GM12873 (cell line): ENCODE measurements around the gene HLTF.

ENCODE experiments used
- CTCF ChIP-seq: IDR thresholded peaks from 2 replicates; pipeline ENCODE4 v1.5.1; 2012; ENCODE audit warnings: low read depth, mild to moderate bottlenecking, moderate library complexity, low read length, control low read depth; ENCODE audit not compliant: insufficient read depth; ENCODE audit errors: missing control alignments

HLTF gene

GRCh38 chr3:148991219-148992026 is 94.9 kb downstream of the HLTF start, which contains the start of gene GYG1:
Gene GYG1 (plus strand): TSS chr3:148991540. CDS start chr3:148991641, 101 bp downstream.
- peak; percentile 38 for TF ChIP-seq CTCF

GRCh38 chr3:148990236-148990635 is 96.1 kb downstream of the HLTF start:
- TF ChIP-seq CTCF: no peak

- TF ChIP-seq CTCF: no peak
These were observed 105.1 kb downstream of the HLTF start for GRCh38 chr3:148981273-148981672.
